ENCODE measurements around the gene PDSS2. TPM values are rescaled to one million over a fixed set of nuclear protein-coding genes. Genes with fewer than 3 reads are reported as not detected.

The PDSS2 gene
- total RNA-seq, 1 donor from 2014 or later = 19.3 TPM

- peaks cover 6% of the 10 kb centered on the region for H3K36me3 Mint-ChIP-seq (ENCODE audit: low read depth)
- H3K27me3 Mint-ChIP-seq = peaks cover 25% of the 10 kb centered on the region
- peak overlapping the region; percentile 90 for H3K4me3 Mint-ChIP-seq
- intact Hi-C loops (cut with micrococcal nuclease) = no loop called here
- CTCF ChIA-PET = interaction anchor here (1.4 kb wide), 1 partner anchor 183 kb away, joined by 4 read pairs; no protein-coding TSS in a partner anchor
- DNase-seq = peak; percentile 30
- no peak for TF ChIP-seq CTCF (IDR thresholded peaks at IDR 0.05)
- no peaks in the 10 kb centered on the region for H3K9me3 Mint-ChIP-seq
- POLR2A ChIA-PET = interaction anchor here (0.6 to 4.9 kb wide), 2 partner anchors 32 to 628 kb away, joined by 3 to 39 read pairs; partner anchors contain the start of gene PDSS2
- H3K27ac Mint-ChIP-seq = no peak overlapping the region
- H3K4me1 Mint-ChIP-seq = peaks cover 26% of the 10 kb centered on the region
- ATAC-seq (ENCODE audit: low read depth) = no peak
These were observed 31.8 kb upstream of the PDSS2 start for GRCh38 chr6:107491138-107491609.

GRCh38 chr6:107490566-107491137, 31.3 kb upstream of the PDSS2 start:
- CTCF ChIA-PET = interaction anchor here (0.7 to 1.4 kb wide), 2 partner anchors 30 to 184 kb away, joined by 3 to 4 read pairs; no protein-coding TSS in a partner anchor
- H3K9me3 Mint-ChIP-seq = no peaks in the 10 kb centered on the region

GRCh38 chr6:107489636-107490565, 30.5 kb upstream of the PDSS2 start, which contains the start of gene SOBP:
Gene SOBP (plus strand): TSS chr6:107490117. CDS start chr6:107490617, 500 bp downstream.
- peak; percentile 60 for ATAC-seq (ENCODE audit: low read depth)
- POLR2A ChIA-PET = interaction anchor here (0.6 to 4.9 kb wide), 3 partner anchors 30 to 185 kb away, joined by 3 to 39 read pairs (median 4); partner anchors contain the start of gene PDSS2
- peaks cover 26% of the 10 kb centered on the region for H3K4me1 Mint-ChIP-seq
- peak within 1 kb of the TSS; percentile 63 for H3K27ac Mint-ChIP-seq
- H3K27me3 Mint-ChIP-seq = peaks cover 28% of the 10 kb centered on the region
- peak; percentile 58 for DNase-seq
- peak within 1 kb of the TSS; percentile 90 for H3K4me3 Mint-ChIP-seq
- CTCF ChIA-PET = interaction anchor here (0.7 to 1.4 kb wide), 4 partner anchors 29 to 186 kb away, joined by 3 to 4 read pairs (median 4); no protein-coding TSS in a partner anchor
- H3K9me3 Mint-ChIP-seq = no peaks in the 10 kb centered on the region
- TF ChIP-seq CTCF (IDR thresholded peaks at IDR 0.05) = no peak
- peaks cover 6% of the 10 kb centered on the region for H3K36me3 Mint-ChIP-seq (ENCODE audit: low read depth)
- intact Hi-C loops (cut with micrococcal nuclease) = loop anchor here (1.0 to 5.0 kb wide), 4 partner anchors 167 to 677 kb away; partner anchors contain the start of gene NR2E1

More at GRCh38 chr6:107490566-107491137, 31.3 kb upstream of the PDSS2 start:
- TF ChIP-seq CTCF (IDR thresholded peaks at IDR 0.05) = no peak
- DNase-seq (peak; percentile 17), ATAC-seq (ENCODE audit: low read depth) (no peak)
- H3K4me3 Mint-ChIP-seq = peak overlapping the region; percentile 90
- peaks cover 26% of the 10 kb centered on the region for H3K4me1 Mint-ChIP-seq
- intact Hi-C loops (cut with micrococcal nuclease) = loop anchor here (1.0 kb wide), 1 partner anchor 167 kb away; no protein-coding TSS in a partner anchor
- H3K27ac Mint-ChIP-seq = peak overlapping the region; percentile 30
- peaks cover 23% of the 10 kb centered on the region for H3K27me3 Mint-ChIP-seq
- H3K36me3 Mint-ChIP-seq (ENCODE audit: low read depth) = peaks cover 6% of the 10 kb centered on the region
- POLR2A ChIA-PET = interaction anchor here (0.6 to 4.9 kb wide), 2 partner anchors 31 to 628 kb away, joined by 3 to 39 read pairs; partner anchors contain the start of gene PDSS2

GRCh38 chr6:107488875-107489635, 29.7 kb upstream of the PDSS2 start:
- POLR2A ChIA-PET = interaction anchor here (0.9 to 4.9 kb wide), 2 partner anchors 30 to 185 kb away, joined by 4 to 39 read pairs; partner anchors contain the start of gene PDSS2
- intact Hi-C loops (cut with micrococcal nuclease) = loop anchor here (1.0 to 5.0 kb wide), 4 partner anchors 30 to 678 kb away; partner anchors contain the start of genes NR2E1 and PDSS2
- TF ChIP-seq CTCF (IDR thresholded peaks at IDR 0.05) = no peak
- H3K9me3 Mint-ChIP-seq = no peaks in the 10 kb centered on the region
- H3K27ac Mint-ChIP-seq = peak overlapping the region; percentile 63
- peaks cover 33% of the 10 kb centered on the region for H3K27me3 Mint-ChIP-seq
- CTCF ChIA-PET = interaction anchor here (0.6 to 1.2 kb wide), 4 partner anchors 15 to 187 kb away, joined by 3 to 4 read pairs (median 3); no protein-coding TSS in a partner anchor
- peak overlapping the region; percentile 88 for H3K4me3 Mint-ChIP-seq
- peak; percentile 4 for ATAC-seq (ENCODE audit: low read depth)
- H3K36me3 Mint-ChIP-seq (ENCODE audit: low read depth) = peaks cover 6% of the 10 kb centered on the region
- peak; percentile 31 for DNase-seq
- peaks cover 26% of the 10 kb centered on the region for H3K4me1 Mint-ChIP-seq

Measured in activated B cell treated with CpG ODN at 0.5 μM for 24 hours (primary cell).